Stimulated activated CD4-positive, alpha-beta T cell treated with anti-CD3 and anti-CD28 coated beads, Interleukin-4, amount 100 ng/mL, for 48 hours (primary cell): ENCODE data around the gene DDX25.
"Not testable (repeated sequence)": the region's sequence is repeated elsewhere in the genome, so short reads cannot be mapped to it uniquely, and the experiment has no call there.

ENCODE experiments used
- DNase-seq, 2 donors: peaks; one replicate each; pipeline ENCODE4 v3.0.0-alpha.2; 2020; ENCODE audit warnings: low read depth in 2 of 2

Gene DDX25

DNA sequence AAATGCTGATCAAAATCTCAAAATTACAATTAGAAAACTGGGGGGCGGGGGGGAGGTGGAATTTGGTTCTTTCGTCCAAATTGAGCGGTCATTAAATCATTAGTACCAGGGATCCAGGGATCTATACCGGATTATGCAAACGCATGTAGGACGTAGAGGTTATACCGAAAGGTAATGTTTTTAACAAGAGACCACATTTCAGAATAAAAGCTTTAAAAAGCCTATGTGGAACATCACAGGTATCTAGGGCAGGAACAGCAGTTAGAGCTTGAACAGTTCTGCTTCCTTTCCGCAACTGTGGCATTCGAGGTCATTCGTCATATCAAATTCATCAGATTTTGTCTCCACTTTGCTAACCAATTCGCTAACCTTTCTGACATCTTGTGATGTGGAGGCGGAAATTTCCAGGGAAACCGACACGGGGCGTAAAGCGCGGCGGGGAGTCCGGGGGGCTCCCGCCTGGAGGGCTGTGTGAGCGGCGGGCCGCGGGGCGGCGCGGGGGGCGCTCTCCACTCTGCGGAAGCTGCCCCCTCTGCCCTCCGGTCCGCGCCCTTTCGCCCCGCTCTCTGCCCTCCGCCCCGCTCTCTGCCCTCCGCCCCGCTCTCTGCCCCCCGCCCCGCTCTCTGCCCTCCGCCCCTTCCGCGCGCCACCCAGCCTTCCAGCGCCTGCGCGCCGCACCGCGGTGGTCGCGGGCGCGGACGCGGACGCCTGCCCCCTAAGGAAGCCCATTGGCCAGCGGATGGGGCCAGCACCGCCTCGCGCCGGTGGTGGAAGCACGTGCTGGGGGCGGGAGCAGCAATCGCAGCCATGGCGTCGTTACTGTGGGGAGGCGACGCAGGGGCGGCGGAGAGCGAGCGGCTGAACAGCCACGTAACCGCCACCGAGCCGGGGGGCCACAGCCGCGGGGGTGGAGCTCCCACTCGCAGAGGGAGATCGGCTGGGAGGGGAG lies at the start of gene DDX25:
Gene DDX25, plus strand, starts transcription at position 798 of the 949 bp plus-strand sequence. Its CDS starts 10 bp downstream, at position 808.
- peak in 1 of 2 donors; percentile 19 for DNase-seq

DNA sequence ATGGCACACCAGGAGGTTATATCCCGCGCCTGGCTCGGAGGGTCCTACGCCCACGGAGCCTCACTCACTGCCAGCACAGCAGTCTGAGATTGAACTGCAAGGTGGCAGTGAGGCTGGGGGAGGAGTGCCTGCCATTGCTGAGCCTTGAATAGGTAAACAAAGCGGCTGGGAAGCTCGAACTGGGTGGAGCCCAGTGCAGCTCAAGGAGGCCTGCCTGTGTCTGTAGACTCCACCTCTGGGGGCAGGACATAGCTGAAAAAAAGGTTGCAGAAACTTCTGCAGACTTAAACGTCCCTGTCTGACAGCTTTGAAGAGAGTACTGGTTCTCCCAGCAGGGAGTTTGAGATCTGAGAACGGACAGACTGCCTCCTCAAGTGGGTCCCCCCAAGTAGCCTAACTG lies 46.6 kb upstream of the DDX25 start:
- DNase-seq: not testable (repeated sequence)

DNA sequence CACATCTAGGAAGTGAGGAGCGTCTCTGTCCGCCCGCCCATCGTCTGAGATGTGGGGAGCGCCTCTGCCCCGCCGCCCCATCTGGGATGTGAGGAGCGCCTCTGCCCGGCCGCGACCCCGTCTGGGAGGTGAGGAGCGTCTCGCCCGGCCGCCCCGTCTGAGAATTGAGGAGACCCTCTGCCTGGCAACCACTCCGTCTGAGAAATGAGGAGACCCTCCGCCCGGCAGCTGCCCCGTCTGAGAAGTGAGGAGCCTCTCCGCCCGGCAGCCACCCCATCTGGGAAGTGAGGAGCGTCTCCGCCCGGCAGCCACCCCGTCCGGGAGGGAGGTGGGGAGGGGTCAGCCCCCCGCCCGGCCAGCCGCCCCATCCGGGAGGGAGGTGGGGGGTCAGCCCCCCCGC lies 41.5 kb upstream of the DDX25 start:
- not testable (repeated sequence) for DNase-seq

DNA sequence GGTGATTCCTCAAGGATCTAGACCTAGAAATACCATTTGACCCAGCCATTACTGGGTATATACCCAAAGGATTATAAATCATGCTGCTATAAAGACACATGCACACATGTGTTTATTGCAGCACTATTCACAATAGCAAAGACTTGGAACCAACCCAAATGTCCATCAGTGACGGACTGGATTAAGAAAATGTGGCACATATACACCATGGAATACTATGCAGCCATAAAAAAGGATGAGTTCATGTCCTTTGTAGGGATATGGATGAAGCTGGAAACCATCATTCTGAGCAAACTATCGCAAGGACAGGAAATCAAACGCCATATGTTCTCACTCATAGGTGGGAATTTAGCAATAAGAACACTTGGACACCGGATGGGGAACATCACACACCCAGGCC lies 39.0 kb upstream of the DDX25 start:
- DNase-seq: not testable (repeated sequence)

DNA sequence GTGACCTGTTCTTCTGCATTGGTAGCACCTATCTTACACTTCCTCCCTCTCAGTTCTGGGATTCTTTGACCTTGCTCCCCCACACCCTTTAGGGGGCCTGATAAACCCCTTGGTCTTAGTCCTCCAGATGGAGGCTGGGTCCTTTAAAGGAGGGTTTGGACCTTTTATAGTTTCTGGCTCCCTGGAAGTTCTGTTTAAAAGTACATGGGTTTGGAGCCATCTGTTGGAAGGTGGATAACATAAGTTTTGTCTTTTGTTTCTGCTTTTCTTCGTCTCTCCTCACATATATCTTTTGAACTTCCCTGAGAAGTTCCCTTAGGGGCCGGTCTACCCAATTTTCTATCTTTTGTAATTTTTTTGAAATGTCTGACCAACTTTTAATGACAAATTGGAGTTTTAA lies 34.8 kb upstream of the DDX25 start:
- no peak for DNase-seq

DNA sequence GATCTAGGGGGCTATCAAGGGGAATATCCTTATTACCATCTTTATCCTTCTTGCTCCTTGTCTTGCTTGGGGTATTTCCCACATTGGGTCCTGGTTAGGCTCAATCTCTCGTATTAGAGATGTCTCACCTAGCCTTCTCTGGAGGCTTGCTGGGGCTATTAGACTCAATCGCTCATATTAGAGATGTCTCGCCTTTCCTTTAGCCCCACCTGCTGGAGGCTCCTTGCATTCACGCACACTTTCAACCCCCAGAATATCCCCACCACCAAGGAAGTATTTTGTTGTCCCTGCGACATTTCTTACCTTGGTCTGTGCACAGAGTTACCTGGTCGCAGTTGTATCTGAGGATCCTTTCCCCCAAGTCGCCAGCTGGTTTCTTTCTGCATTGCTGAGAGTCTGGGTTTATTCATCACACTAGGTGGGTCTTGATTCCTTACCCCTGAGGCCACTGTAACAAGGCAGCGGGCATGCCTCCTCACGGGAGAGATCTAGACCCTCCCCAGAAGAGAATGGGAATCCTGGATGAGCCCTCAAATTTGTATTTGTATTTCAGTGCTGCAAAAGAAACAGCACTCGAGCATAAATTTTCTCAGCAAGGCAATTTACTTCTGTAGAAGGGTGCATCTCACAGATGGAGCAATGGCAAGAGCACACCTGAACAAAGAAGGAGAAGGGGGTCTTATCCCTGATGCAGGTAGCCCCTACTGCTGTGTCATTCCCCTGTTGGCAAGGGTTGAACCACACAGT lies 32.7 kb upstream of the DDX25 start:
- peak; percentile 11 to 22 for DNase-seq

DNA sequence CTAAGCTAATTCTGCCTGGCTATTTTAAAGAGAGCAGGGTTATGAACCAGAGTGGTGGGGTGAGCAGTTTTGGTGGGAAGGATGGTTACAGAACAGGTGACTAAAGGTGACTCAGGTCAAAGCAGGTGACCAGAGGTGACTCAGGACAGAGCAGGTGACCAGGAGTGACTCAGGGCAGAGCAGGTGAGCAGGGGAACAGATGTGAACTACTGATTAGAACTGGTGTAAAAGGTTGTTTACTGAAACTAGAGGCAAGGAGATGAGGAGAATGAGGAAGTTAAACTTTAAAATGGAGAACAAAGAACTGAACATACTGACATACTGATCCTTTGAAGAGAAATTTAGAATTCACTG lies 32.2 kb upstream of the DDX25 start:
- DNase-seq: no peak

DNA sequence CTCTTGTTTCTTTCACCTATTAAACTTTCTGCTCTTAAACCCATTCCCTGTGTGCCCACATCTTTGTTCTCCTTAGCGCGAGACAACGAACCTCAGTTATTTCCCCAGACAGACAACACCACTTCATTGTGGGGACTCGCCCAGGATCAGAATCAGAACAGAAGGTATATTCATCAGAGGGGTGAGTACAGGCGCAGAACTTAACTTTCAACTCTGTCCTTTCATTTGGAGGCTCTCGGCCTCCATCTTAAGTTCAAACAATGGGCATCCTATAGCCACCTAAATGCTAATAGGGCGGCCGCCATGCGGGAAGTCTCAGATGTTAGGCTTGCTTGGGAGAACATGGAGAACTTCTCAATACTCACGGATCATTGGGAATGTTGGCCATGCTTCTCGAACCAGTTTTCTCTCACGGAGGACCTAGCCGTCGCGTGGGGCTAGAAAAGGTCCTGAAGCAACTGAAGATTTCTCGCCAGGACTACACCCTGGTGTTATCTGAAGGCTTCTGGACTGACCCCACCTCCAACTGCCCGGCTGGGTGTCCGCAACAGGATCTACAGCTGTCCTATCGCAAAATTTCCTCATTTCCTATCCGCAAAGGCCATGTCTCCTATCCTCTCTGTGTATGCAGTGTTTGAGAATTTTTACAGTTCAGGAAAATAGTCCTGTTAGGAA lies 30.3 kb upstream of the DDX25 start:
- no peak for DNase-seq

DNA sequence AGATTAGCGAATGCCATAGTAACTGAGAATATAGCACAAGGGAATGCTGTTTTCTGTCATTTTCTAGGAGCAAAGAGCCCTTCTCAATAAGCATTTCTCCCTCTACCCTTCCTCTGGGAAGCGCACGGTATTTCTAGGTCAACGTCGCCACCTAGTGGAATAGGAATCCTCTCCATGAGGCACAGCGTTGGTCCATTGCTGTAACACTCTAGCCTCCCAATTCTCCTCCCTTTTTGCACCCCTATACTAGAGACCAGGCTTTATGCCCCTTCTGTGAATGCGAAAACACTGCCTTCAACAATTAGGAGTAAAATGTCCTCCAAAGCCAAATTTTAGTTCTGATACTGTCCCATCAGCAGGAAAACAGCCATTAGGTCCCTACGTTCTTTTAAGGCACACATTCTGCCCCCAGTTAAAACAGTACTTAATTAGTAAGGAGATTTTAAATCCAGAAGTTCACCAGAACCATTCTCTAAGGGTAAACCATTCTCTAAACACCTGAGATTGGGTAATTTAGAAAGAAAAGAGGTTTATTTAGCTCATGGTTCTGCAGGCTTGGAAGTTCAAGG lies 29.7 kb upstream of the DDX25 start:
- DNase-seq: peak; percentile 14 to 26

DNA sequence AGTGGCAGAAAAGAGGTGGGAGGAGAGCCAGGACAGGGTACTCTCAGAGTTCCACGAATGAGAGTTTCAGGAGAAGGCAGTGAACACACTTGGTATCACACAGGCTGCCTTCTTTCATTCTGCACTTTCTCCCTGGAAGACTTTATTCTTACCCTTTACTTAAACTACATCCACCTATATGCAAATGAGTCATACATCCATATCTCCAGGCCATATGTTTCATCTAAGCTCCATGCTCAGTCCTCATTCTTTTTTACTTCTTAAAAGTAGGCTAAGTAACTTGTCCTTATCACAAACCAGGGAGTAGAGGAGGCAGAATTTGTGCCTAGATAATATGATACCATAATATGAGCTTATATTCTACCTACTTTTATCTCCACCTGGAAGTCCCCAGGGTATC lies 23.0 kb upstream of the DDX25 start:
- DNase-seq: no peak

DNA sequence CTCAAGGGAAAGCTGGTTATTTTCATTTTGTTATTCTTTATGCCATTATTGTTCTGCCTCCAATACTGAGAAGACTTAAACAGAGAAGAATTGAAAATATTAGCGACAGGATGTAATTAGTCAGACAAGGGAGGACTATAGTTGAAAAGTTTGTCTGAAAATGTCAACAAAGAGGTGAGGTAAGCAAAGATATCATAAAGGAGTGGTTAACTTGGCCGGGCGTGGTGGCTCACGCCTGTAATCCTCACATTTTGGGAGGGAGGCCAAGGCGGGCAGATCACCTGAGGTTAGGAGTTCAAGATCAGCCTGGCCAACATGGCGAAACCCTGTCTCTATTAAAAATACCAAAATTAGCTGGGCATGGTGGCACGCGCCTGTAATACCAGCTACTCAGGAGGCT lies 20.9 kb upstream of the DDX25 start:
- DNase-seq: no peak

DNA sequence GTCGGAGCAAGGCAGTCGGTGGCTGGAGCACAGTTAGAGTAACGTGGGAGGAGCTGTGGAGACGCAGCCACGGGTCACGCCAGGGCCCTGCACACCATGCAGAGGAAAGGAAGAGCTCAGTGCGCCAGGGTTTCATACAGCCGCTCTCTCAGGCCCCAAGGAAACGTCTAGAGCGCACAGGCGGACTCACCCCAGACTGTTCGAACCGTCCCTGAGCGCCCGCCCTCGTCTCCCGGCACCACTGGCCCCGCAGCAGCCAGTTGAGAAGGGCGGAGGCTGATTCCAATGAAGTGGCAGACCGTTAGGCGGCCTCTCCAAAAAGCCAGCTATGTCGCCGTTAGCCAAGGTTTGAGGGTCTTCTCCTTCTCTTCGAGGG lies 17.3 kb upstream of the DDX25 start:
- DNase-seq: peak in 1 of 2 donors; percentile 33

DNA sequence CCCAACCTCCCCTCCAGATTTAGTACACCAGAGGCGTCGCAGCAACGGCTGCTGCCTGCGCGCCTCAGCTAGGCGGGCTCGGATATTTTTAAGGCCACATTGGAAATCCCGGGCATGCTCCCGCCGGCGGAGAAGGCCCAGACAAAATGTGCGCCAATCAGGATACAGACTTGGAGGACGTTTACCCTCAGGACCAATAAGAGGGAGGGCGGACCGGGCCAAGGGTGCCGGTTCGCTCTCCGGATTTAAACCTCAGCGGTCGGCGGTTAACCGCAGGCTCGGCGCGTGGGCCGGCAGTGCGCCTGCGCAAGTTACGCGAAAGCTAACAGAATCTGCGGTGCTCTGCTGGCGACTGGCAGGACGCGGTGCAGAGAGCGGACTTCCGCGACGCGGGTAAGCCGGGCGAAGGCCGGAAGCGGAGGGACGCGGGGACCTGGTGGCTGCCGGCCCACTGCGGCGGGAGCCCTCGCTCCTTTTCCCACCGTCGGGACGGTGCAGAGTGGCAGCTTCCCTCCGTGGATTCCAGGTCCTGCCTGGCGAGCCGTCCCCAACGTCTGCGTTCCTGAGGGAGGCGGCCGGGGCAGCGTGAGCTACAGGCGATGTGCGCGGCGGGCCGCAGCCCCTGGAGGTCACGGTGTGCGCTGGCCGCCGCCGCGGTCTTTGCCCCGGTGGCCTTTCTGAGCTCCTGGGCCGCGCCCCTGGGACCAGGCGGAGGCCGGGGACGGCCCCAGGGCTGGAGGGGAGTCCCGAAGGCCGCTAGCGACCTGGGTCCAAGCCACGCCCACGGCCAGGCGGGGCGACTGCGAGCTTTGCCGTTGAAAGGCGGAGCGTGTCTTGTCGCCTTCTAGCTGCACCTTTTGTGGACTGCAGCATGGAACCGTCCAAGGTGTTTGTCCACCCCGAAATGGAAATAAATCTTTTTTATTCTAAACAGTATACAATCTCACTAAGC lies 16.7 kb upstream of the DDX25 start, which contains the start of gene HYLS1:
Gene HYLS1, plus strand, starts transcription at position 296 of the 952 bp plus-strand sequence. CDS start 11,701 bp downstream, outside the sequence.
- DNase-seq: peak; percentile 92 to 95

DNA sequence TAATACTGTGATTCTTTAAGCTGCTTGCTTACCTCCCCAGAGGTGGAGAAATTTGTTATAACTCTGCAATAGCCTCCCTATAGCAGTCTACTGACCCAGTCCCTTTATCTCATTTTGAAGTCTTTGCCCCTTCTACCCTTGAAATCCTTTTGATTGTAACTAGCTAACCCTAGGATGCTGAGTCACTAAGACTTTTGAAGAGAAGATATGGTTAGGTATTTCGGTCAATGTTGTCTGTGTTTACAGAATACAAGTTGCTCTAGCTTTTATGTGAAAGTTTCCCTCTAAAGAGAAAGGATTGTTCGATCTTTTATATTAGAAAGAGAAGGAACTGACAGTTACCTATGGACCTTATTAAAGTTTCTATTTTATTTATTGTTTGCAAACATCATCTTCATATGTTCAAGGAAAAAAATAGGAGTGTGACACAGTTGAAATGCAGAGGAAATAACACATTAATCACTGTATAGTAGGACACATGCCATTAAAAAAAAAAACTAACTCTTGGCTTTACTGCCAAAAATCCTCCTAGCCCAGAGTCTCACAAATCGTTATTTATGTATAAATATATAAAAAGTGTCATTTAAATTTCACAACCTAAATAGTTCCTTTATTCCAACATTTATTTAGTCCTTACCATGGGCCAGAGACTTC lies 13.7 kb upstream of the DDX25 start:
- DNase-seq: no peak

DNA sequence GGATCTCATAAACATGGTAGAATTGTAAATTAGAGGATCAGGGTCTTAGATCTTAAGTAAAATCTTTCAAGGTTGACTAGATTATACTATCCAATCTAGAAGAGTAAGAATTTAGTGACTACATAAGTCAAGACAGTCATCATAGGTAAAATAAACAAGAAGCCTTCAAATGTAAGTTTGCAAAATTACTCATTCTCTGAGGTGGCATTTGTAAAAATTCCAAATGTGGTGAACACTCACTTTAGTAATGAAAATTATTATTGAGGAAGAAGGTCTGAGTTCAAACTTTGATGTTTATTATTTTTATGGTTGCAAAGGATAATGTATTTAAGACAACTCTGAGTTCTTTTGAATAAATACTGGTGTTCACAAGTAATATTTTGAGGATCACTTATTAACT lies 12.2 kb upstream of the DDX25 start:
- DNase-seq: no peak

DNA sequence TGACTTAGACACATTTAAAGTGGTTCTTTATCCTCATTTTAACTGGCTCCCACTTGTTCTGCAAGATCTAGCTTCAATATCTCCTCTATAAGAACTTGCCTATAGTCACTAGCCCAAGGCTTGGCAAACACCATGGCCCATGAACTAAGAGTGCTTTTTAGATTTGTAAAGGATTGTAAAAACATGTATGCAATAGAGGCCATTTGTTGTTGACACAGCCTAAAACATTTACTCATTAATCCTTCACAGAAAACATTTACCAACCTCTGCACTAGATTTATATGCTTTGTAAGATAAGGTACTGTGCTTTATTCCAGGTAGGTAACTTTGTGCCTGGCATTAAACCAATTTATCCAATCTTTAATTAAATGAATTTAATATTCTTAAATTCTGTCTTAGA lies 11.3 kb upstream of the DDX25 start:
- DNase-seq: no peak

DNA sequence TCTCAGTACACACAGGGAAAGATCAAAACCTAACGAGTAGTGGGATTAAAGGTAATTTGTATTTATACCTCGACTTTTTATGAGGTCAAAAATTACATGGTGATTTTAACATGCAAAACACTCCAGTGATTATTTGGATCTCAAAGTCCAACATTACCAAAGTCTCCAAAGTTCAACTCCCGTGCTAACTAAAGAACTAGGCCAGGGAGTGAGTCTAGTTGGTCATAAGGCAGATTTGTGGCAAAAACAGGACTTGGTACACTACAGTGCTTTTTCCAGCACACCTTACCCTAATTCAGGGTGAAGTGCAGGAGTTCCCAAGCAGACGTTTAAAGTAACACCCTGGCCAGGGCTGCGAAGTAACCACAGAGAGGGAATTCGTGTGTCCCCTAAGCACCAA lies 2.4 kb upstream of the DDX25 start:
- DNase-seq: no peak

DNA sequence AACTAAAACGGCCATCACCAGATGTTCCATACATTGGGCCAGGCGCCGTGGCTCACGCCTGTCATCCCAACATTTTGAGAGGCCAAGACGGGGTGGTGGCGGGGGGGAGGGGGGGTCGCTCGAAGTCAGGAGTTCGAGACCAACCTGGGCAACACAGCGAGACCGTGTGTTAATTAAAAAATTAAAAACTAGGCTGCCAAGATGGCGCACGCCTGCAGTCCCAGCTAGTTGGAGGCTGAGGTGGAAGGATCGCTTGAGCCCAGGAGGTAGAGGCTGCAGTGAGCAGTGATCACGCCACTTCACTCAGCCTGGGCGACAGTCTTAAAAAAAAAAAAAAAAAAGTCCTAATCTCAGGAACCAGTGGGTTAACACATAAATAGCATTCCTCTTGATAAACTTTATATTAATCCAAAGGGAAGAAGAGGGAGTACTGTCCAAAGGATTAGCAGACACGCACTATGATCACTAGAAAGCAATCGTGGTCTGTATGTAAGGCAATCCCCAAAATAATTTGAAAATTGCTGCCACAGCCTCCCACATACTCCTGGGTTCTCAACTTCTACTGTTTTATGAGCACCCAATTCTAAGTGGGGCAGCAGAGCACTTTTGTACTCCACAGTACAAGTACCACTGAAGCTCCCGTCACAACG lies 1.9 kb upstream of the DDX25 start:
- DNase-seq: no peak

DNA sequence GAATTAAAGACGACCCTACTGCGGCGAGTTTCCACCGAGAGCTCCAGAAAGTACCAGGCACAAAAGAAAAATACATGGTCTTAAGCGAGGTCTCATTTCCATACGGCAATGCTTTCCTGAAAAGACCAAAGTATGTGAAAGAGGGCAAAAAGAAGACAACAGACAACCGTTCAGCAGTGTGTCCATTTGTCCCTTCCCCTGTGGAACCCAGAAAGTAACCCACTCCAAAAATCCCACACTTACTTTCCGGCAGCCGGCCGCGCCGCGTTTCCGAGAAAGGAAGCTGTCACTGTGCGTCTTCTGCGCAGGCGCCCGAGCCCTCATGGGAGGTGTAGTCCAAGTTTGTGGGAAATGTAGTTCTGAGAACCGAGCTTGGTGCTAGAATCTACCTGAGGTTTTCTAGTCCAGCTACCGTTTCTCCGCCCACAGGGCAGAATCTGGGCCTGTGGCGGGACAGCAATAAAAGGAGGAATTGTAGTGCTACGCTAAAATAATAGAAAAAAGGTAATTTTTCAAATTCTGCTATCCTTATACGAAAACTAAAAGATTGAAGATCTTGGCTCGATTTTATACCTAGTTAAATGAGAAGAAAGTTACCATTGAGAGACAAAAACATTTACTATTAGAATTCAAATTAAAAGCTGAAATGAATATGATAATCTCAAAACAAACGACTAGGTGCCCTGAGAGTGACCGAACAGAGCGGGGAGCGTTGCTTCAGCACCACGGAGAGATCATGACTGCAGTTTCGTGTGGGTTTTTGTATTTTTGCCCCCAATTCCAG lies 1.2 kb upstream of the DDX25 start, which contains the start of gene PUS3:
Gene PUS3, minus strand, starts transcription at position 280 of the 784 bp plus-strand sequence. CDS start 6,922 bp downstream, outside the sequence.
- peak; percentile 84 to 89 for DNase-seq
